Measurements from ENCODE around the gene ASAP2.

- TF ChIP-seq POLR2AphosphoS5 (IDR thresholded peaks at IDR 0.05) (no peak), POLR2A (IDR thresholded peaks at IDR 0.05) (no peak), CTCF (IDR thresholded peaks at IDR 0.05) (no peak), EP300 (IDR thresholded peaks at IDR 0.05) (no peak)
Observed at GRCh38 chr2:9410108-9410507, 203.5 kb downstream of the ASAP2 start.

Measured in suprapubic skin (tissue), 4 donors.